Body of pancreas (tissue), 4 donors: ENCODE measurements around the gene SERAC1. TPM values are rescaled to one million over a fixed set of nuclear protein-coding genes. Genes with fewer than 3 reads are reported as not detected.

ENCODE experiments used
- ATAC-seq: fragments of 150-250 bp; one replicate; pipeline ENCODE4 v1.9.1; 2016
- DNase-seq, 4 donors: peaks; one replicate each; pipeline ENCODE4 v3.0.0-alpha.2; 2019
- H3K27ac ChIP-seq, 4 donors: fragments of 200-600 bp; sonication (generic); 1 replicate in 3 of 4; 2 replicates in 1 of 4; pipeline versions ENCODE4 v1.5.1 to v1.6.1; 2016 to 2019; ENCODE audit warnings: mild to moderate bottlenecking in 1 of 4, mixed read lengths in 1 of 4, moderate library complexity in 1 of 4
- H3K27me3 ChIP-seq, 2 donors: fragments of 200-600 bp; sonication (generic); one replicate each; pipeline ENCODE4 v1.6.0; 2016; ENCODE audit warnings: mild to moderate bottlenecking in 1 of 2
- H3K36me3 ChIP-seq, 2 donors: fragments of 200-600 bp; sonication (generic); replicated peaks in 1 of 2; 2 replicates each; pipeline ENCODE4 v1.5.1; 2016; ENCODE audit warnings: low read depth in 2 of 2; ENCODE audit not compliant: insufficient read depth in 1 of 2
- H3K4me1 ChIP-seq: fragments of 200-600 bp; sonication (generic); one replicate; pipeline ENCODE4 v1.6.0; 2016
- H3K4me3 ChIP-seq, 2 donors: fragments of 200-600 bp; sonication (generic); 1 replicate in 1 of 2; 2 replicates in 1 of 2; pipeline ENCODE4 v1.5.1; 2016 to 2019
- H3K9me3 ChIP-seq, 3 donors: fragments of 200-600 bp; sonication (generic); 1 replicate in 2 of 3; 2 replicates in 1 of 3; pipeline ENCODE4 v1.5.1; 2016
- CTCF ChIP-seq, 7 experiments: fragments of 450-650 bp in 4 of 7; fragments of 200-600 bp in 3 of 7; sonication (generic) in 3 of 7; IDR thresholded peaks; one replicate each; pipeline ENCODE4 v1.5.1; 2016 to 2019; ENCODE audit warnings: antibody characterized with exemption in 7 of 7
- POLR2A ChIP-seq, 3 donors: fragments of 450-650 bp; IDR thresholded peaks; one replicate each; pipeline ENCODE4 v1.6.1; 2016; ENCODE audit warnings: antibody characterized with exemption in 3 of 3, mild to moderate bottlenecking in 2 of 3
- WGBS, 2 donors: methylation state at CpG; one replicate each; pipeline ENCODE4 v1.1.5; 2017; 5-methylcytosine and 5-hydroxymethylcytosine counted together
- intact Hi-C: fragments of 100-400 bp; cut with DNase I; formaldehyde crosslinking; loops from one replicate; pipeline ENCODE4 v1.15.1; 2023
- total RNA-seq, 2 donors: library from RNA; depleted of rRNA; stranded (reverse); fragments of >200 nt; gene quantifications; one replicate each; pipeline ENCODE4 v1.1.0, GENCODE V29; 2016

SERAC1 gene
- total RNA-seq, 2 donors from 2014 or later: 10.5 to 14.8 TPM

DNA sequence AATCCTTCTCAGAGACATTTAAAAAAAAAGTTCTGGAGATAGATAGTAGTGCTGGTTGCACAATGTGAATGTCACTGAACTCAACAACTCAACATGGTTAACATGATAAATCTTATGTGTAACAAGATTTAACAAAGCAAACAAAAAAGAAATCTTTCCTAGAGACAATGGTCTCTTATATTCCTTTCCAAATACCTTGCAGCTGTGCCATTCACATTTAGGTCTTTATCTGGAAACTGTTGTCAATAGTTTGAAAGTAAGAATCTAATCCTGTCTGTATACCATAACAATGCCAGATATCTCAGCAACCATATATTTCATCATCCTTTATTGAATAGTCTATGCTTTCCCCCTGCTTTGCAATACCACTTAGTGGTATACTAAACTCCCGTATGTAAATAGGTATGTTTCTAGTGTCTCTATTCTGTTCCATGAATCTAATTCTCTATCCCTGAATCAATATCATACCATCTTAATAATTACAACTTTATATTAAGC is 2.1 kb downstream of the SERAC1 start:
- Histone ChIP-seq H3K27me3 (no peaks in the 10 kb centered on the region), H3K27ac (no peak overlapping the region), H3K9me3 (no peaks in the 10 kb centered on the region), H3K36me3 (no peaks in the 10 kb centered on the region), H3K4me1 (peaks cover 18% of the 10 kb centered on the region), H3K4me3 (no peak overlapping the region)
- TF ChIP-seq POLR2A (IDR thresholded peaks at IDR 0.05) (no peak), CTCF (IDR thresholded peaks at IDR 0.05) (no peak)
- no peak for ATAC-seq
- intact Hi-C loops: no loop called here
- DNase-seq: no peak
- WGBS, 2 donors: 88 to 97% methylated on average over 1 of the region's 1 CpG

DNA sequence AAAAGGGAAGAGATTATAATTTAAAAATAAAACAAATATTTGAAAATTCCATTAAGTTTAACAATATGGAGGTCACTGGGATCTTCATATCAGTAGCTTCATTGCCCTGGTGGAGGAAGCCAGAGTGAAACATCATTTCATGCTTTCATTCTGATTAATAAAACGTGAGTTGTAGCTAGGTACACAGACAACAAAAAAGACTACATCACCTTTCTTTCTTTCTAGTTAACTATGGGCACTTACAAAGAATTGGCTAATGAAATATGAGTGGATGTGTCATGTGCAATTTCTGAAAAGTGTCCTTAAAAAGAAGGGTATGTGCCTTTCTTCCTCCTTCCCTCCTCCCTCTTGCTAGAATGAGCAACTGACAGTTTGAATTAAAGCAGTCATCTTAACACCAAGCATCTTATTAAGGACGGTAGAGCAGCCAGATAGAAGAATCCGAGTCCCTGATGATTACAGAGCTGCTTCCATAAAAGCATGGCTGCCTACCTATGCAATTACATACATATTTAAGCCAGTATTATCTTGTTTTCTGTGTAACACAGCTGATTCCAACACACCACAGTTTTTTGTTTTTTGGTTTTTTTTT is 3.4 kb downstream of the SERAC1 start:
- TF ChIP-seq POLR2A (IDR thresholded peaks at IDR 0.05) (no peak), CTCF (IDR thresholded peaks at IDR 0.05) (no peak)
- WGBS, 2 donors: 79 to 82% methylated on average over 3 of the region's 3 CpGs
- intact Hi-C loops: no loop called here

GRCh38 chr6:158161566-158162254 is 6.4 kb downstream of the SERAC1 start:
- intact Hi-C loops: no loop called here
- TF ChIP-seq POLR2A (IDR thresholded peaks at IDR 0.05): no peak
- TF ChIP-seq CTCF (IDR thresholded peaks at IDR 0.05): no peak
- DNase-seq: no peak

More for the DNA sequence above, 3.4 kb downstream of the SERAC1 start:
- no peak for DNase-seq
- no peak overlapping the region for H3K27ac ChIP-seq
- H3K27me3 ChIP-seq: no peaks in the 10 kb centered on the region
- H3K36me3 ChIP-seq: no peaks in the 10 kb centered on the region
- peaks cover 12% of the 10 kb centered on the region for H3K4me1 ChIP-seq
- ATAC-seq: no peak
- no peaks in the 10 kb centered on the region for H3K9me3 ChIP-seq
- H3K4me3 ChIP-seq: no peak overlapping the region

GRCh38 chr6:158160932-158161539 is 7.0 kb downstream of the SERAC1 start:
- Histone ChIP-seq H3K27ac (no peak overlapping the region), H3K4me1 (no peaks in the 10 kb centered on the region), H3K4me3 (no peak overlapping the region), H3K27me3 (no peaks in the 10 kb centered on the region), H3K36me3 (peaks cover 0 to 6% of the 10 kb centered on the region in 2 donors), H3K9me3 (no peaks in the 10 kb centered on the region)
- no peak for TF ChIP-seq CTCF (IDR thresholded peaks at IDR 0.05)
- no peak for TF ChIP-seq POLR2A (IDR thresholded peaks at IDR 0.05)
- ATAC-seq (no peak), DNase-seq (no peak)
- WGBS, 2 donors: 89 to 91% methylated on average over 3 of the region's 3 CpGs
- intact Hi-C loops: no loop called here

More at GRCh38 chr6:158161566-158162254, 6.4 kb downstream of the SERAC1 start:
- Histone ChIP-seq H3K27ac (no peak overlapping the region), H3K4me1 (peaks cover 3% of the 10 kb centered on the region), H3K4me3 (no peak overlapping the region), H3K9me3 (no peaks in the 10 kb centered on the region), H3K27me3 (no peaks in the 10 kb centered on the region), H3K36me3 (peaks cover 0 to 6% of the 10 kb centered on the region in 2 donors)
- WGBS, 2 donors: 69 to 74% methylated on average over 5 of the region's 5 CpGs
- ATAC-seq: no peak
